GM19438 (cell line): Measurements from ENCODE around the gene YTHDC1.
"Not testable (repeated sequence)": the region's sequence is repeated elsewhere in the genome, so short reads cannot be mapped to it uniquely, and the experiment has no call there.

Experiments used
- ATAC-seq: cut with Tn5 transposase; IDR thresholded peaks from one replicate; pipeline ENCODE4 v1.9.1; 2021; ENCODE audit warnings: low read depth; ENCODE audit not compliant: unreplicated experiment

YTHDC1 gene

DNA sequence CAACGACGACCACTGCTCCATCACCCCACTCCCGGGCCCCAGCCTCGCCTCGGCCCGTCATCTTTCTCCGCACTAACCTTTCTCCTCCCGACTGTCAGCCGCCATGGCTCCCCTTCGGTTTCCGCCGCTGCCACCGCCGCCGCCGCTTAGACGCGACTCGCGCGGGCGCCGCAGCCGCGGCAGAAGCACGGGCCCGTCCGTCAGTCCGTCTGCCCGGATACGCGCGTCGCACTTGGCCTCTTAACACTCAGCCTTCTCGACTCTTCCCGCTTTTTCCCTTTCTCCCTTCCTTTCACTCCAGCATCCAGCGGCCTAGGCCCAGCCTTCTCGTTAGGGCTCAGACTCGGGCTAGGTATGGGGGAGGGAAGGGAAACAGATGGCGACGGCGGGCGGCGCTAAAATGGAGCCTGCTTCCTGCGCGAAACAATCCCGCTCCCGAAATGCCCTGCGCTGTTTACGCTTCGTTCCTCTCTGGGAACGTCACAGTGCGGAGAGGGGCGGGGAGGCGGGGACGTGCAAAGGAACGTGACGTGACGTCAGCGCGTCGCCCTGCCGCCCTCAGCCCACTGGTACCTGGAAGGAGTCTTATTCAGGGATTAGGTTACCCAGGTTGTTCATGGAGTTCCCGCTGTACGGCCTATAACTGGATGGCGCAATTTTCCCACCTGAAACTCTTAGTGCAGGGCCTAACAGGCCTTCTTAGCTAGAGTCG lies at the start of gene YTHDC1:
YTHDC1 (minus strand) TSS at position 442 of the 712 bp plus-strand sequence; CDS start at position 105, 337 bp downstream.
- peak; percentile 96 for ATAC-seq

DNA sequence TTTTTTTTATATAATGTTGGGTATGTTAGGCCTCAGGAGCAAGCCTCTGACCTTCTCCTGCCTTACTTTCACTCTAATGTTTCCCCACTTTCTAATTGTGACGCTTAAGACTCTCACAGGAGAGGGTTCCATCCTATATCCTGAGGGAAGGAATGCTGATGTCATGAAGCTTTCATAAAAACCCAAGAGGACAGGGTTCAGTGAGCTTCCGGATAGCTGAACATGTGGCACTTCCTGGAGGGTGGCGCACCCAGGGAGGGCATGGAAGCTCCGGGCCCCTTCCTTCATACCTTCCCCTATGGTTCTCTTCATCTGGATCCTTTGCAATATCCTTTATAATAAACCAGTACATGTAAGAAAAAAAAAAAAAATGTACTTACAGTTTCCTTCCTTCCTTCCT lies 49.4 kb upstream of the YTHDC1 start:
- no peak for ATAC-seq

DNA sequence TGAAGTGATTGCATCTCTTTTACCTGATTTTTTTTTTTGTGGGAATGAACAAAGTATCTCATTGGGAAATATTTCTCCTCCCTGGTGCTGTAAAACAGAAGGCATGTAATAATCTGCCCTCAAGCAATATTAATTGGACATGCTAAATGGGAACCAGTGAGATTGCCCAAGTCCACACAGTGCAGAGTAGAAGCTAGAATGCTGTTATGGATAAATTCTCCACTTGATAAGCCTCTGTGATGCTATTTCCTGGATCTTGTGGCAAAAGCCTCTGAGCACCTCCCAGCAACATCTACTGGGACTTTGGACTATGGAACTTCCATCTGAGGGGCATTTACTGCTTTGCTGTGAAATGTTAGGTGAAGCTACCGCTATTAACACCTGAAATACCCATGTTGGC lies 46.9 kb upstream of the YTHDC1 start:
- no peak for ATAC-seq

DNA sequence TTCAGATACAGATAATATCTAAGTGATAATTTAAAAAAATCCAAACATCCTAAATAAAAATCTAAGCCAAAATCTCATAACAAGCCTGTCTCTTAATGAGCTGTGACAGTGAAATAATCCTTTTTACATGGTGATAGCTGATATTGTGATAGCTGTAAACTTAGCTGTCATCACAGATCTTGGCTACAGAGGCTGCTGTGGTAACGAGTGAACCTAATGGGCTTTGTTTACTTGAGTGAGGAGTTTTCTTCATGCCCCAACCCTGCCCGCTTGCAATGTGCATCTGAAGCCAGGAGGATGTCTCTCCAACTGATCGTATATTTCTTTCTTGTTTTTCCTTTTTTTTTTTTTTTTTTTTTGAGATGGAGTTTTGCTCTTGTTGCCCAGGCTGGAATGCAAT lies 41.5 kb upstream of the YTHDC1 start:
- no peak for ATAC-seq

DNA sequence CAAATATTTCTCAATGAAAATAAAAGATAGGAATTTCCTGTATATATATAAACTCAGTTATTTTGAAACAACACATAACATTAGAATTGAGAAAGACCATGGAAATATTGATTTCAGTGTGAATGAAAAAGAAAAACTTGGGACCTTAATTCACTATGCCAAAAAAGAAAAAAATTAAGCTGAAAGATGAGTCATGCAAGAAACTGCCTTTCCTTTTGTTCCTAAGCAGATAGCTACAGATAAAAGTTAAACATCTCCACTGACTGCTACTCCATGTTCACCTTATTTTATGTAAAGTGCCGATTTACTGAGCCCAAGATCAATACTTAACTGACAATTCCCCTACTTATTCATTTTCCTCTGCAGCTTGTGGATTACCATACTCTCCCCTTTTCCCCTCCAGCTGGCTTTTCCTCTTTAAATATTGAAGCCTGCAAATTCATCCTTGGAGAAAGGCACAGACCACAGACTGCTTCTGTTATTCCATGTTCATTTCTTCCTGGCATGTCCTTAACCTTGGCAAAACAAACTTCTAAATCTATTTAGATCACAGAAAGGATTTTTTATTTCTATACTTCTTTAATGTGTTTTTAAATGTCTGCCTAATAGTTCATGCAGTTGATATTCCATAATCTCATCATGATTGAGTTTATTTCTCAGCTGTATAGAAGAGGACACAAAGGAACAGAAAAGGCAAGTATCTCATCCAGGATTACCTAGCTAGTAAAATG lies 40.5 kb upstream of the YTHDC1 start:
- ATAC-seq, result no peak

DNA sequence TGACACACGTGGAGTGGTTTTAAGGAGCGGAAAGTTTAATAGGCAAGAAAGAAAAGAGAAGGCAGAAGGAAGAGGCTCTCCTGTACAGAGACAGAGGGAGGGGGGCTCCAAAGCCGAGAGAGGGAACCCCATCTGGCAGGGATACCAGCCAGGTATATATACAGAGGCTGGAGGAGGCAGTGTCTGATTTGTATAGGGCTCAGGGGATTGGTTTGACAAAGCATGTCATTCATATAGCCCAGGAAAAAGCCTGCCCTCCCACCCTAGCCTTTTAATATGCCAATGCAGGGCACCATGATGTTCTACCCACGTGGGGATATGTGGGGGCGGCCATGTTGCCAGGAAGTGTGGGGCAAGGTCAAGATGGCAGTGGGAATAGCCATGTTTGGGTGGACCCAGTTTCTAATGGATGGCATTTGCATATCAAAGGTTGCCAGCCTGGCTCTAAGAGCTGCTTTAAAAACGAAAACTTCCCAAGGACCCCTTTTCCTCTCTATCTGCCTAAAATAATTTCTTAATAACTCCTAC lies 39.6 kb upstream of the YTHDC1 start:
- not testable (repeated sequence) for ATAC-seq

DNA sequence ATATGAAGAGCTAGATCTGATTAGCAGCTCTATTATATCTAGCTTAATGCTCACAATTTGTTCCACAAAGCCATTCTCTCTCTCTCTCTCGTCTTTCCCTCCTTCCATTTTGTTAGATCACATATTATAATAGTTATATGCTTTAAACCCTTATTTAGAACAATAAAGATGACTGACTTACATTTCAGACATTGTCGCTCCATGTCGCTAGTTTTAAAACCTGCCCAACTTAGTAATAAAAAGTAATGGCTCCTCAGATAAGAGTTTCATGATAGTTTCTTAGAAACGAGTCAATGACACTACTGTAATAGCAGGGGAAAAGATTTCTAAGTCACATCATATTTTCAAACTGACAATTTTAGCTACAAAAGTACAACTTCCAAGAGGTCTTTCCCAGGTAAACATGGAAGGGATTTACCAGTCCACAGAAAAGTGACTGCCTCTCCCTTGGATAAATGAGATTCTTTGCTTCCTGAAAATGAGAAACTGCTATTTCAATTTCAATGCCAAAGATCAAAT lies 38.5 kb upstream of the YTHDC1 start:
- ATAC-seq, result no peak

DNA sequence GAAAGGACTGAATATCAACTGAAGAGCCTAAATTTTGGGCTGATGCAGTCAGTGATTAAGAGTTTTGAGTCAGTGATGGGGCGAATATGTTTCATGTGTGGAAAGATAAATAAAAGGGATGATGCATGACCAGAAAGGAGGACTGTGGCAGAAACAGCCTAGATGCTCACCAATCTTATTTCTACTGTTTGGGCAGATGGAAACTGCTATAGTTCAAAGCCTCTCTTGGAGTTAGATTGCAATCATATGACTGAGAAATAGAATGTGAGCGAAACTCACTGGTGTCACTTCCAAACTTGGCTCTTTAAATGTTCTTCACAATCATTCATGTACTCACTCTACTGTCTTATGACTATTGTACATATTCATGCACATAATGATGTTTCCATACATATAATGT lies 35.4 kb upstream of the YTHDC1 start:
- no peak for ATAC-seq

DNA sequence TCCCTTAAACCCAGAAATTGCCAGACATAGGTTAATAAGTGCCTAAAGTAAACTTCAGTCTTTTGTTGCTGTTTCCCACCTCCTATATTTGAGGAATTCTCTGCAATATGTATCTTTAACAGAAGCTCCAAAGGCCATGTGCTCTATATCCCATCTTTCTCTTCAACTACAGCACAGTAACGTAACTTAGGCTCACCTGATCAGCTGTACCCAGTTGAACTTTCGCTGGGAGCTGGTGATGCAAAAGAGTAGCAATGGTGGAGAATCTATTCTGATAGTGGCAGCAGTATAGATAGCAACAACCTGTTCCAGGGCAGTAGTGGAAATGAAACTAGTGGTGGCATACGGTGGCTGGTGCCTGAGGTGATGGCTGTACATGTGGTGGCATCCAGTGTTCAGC lies 33.2 kb upstream of the YTHDC1 start:
- ATAC-seq, result no peak

DNA sequence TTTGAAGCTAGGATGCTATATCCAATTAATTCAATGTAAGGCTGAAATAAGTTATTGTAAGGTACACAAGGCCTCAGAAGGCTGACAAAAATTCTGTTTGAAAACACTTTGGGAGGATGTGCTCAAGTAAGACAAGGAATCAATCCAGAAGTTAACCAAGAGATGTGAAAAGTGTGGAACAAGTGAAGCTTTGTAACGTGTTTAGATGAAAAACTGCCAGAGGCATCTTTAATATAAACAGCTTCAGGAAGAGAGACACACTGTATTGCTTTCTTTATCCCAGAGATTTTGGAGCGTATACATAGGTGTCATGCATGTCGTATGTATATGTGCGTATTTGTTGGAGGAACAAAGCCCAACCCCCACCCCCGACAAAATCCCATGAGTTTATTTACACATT lies 28.3 kb upstream of the YTHDC1 start:
- no peak for ATAC-seq

DNA sequence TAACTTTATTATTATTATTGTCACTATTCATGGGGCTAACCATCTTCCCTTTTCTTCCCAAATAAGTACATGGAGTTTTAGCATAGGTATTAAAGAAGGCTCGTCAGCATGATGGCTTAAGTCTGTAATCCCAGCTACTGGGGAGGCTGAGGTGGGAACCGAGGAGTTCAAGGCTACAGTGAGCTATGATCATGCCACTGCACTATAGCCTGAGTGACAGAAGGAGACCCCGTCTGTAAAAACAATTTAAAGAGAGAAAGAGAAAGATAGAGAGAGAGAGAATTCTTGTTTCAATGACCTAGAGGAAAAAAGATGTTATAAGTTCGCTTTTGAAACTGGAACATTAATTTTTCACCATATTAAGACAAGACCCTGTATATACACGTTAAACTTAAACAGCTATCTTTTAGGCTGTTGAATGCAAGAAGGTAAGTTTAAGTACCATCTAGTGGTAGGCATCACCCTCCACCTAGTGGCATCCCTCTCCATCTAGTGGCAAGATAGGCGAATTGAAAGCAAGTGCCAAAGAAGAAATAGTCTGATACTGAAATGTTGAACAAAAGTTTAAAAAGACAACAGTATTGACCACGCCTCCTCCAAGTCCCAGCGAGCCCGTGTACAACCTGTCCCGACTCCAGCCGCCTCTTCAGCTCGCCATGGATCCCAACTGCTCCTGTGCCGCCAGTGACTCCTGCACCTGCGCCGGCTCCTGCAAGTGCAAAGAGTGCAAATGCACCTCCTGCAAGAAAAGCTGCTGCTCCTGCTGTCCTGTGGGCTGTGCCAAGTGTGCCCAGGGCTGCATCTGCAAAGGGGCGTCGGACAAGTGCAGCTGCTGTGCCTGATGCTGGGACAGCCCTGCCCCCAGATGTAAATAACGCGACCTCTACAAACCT lies 26.0 kb upstream of the YTHDC1 start:
- ATAC-seq, result peak; percentile 60

DNA sequence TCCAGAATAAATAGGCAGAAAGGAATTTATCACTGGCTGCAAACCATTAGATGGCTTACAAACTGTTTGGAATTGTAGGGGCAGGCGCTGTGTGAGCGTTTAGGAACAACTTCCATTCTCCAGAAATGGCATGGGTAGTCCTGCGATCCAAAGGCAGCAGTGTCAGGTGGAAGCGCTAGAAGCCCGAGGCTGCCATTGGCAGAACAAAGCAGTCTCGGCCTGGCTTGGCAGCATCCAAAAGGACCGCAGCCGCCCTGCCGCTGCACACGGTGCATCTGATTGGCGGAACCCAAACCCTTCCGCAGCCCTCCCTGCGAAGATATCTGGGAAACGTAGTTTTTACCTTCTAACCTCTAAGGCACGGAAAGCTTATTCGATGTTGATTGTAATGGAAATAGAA lies 23.6 kb upstream of the YTHDC1 start:
- peak; percentile 91 for ATAC-seq

DNA sequence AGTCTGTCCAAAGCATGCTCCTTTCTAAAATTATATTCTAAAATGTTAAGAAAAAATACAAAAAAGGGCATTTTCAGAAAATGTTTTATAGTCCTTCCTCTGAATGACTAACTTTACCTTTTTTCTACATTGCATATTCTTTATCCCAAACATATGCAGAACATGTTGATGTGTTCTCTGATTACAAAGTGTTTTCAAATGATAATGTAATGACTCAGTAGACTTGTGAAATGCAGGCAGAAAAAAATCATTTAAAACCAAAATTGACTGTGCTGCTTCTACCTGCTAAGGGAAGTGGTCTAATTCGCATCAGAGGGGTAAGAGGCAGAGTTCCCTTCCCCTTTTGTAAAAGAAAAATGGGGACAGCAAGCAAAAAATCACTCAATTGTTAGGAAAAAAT lies 22.7 kb upstream of the YTHDC1 start:
- ATAC-seq, result no peak

DNA sequence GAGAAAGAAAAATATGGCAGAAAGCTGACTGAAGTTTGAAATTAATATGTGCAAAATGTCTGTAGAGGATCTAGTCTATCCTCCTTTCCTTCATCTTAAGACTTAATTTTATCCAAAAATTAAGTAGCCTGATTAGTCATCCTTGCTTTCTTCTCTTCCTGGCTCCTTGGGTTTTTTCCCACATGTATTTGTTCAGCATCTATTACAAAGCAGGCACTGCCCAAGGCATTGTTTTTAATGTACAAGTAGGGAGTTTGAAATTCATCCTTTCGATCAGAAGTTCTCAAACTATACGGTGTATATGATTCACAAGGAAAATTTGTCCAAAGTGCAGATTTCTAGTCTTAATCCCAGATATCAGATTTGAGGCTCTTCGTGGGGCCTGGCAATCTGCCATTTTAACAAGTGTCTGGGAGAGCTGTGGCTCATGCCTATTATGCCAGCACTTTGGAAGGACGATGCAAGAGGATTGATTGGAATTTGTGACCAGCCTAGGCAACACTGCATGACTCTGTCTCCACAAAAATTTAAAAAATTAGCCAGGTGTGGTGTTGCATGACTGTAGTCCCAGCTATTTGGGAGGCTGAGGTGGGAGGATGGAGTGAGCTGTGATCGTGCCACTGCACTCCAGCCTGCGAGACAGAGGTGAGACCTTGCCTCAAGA lies 19.4 kb upstream of the YTHDC1 start:
- ATAC-seq, result no peak

DNA sequence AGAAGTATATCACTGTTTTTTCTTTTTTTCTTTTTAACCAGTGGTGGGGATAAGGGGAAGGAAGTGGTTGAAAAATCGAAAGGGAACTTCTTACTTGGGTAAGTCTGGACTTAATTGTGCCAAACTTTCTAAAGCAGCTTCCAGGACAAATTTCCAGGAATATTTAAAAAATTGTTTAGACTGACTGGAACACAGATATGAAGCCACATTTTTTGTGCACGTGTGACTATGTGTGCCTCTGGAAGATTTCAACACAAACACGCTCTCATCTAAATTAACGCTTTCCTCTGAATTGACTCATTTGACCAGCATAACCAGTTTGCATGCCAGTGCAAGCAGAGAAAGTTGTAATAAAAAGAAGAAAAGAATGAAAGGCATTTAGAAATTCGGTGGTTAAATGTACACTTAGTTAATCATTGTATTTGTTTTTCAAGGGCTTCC lies 18.8 kb upstream of the YTHDC1 start:
- no peak for ATAC-seq

DNA sequence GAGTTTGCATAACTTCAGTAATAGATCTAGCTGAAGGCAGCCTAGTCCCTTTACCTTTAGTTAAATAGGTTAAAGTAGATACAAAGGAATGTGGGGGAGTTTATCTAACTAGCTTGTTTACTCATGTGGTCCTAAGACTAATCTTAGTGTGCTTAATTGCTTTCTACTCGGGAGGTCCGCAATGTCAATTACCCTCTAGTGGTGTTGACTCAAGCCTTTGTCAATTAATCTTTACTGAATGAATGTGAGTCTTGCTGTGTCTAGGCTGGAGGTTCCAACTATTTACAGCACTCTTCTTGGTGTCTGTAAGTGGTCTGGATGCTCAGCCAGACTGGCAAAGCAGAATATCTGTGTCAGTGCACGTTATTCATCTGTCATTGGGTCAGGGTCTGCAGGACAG lies 17.9 kb upstream of the YTHDC1 start:
- ATAC-seq, result no peak

DNA sequence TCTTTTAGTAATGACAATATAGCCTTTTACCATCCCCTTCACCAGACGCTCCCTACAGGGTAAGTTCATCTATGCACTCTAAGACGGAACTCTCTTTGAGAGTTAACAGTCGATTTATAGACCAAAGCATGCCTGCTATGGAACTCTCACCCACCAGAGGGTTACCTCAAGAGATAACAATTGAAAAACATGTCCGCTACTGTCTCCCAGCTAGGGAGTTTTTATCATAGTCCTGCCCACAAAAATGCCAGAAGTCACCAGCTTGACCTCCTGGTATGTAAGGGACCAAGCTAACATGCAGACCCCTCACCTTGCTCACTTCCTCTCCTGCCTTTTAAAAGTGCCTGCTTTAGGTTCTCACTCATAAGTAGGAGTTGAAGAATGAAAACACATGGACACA lies 16.7 kb upstream of the YTHDC1 start:
- no peak for ATAC-seq

DNA sequence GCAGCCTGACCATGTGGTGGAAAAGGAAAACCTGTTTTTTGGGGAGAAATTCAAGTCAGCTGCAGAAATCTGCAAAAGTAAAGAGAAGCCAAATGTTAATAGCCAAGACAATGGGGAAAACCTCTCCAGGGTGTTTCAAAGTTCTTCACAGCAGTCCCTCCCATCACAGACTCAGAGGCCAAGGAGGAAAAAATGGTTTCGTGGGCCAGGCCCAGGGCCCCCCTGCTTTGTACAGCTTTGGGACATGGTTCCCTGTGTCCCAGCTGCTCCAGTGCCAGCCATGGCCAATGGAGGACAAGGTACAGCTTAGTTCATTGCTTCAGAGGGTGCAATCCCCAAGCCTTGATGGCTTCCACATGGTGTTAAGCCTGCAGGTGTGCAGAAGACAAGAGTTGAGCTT lies 15.2 kb upstream of the YTHDC1 start:
- no peak for ATAC-seq

DNA sequence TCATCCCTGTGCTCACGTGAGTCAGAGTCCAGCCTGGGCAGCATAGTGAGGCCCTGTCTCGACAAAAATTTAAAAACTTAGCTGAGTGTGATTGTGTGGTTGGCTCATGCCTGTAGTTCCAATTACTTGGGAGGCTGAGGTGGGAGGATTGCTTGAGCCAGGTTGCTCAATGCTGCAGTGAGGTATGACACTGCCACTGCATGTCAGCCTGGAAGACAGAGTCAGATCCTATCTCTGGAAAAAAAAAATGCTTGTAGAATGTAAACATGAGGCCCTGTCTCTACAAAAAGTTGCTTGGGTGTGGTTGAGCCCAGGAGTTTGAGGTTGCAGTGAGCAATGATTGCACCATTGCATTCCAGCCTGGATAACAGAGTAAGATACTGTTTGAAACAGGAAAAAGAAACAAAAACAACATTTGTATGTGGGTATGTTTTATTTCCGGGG lies 11.3 kb upstream of the YTHDC1 start:
- no peak for ATAC-seq
